ENCODE data around the gene PTPN4.

PTPN4 gene

GRCh38 chr2:119859528-119859927, 99.8 kb downstream of the PTPN4 start:
- no peak for DNase-seq (ENCODE audit: low spot score)

DNA sequence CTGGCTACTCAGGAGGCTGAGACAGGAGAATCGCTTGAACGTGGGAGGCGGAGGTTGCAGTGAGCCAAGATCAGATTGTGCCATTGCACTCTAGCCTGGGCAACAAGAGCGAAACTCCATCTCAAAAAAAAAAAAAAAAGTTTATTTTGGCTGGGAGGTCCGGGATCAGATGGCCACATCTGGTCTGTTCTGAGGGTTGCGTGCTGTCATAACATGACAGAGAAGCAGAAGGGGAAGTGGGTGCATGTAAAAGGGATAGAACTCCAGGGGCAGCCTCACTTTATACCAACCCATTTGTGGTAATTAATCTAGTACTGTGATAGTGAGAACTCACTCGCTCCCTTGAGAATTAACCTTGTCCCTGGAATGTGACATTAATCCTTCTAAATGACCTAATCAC, 101.2 kb downstream of the PTPN4 start:
- no peak for DNase-seq (ENCODE audit: low spot score)

DNA sequence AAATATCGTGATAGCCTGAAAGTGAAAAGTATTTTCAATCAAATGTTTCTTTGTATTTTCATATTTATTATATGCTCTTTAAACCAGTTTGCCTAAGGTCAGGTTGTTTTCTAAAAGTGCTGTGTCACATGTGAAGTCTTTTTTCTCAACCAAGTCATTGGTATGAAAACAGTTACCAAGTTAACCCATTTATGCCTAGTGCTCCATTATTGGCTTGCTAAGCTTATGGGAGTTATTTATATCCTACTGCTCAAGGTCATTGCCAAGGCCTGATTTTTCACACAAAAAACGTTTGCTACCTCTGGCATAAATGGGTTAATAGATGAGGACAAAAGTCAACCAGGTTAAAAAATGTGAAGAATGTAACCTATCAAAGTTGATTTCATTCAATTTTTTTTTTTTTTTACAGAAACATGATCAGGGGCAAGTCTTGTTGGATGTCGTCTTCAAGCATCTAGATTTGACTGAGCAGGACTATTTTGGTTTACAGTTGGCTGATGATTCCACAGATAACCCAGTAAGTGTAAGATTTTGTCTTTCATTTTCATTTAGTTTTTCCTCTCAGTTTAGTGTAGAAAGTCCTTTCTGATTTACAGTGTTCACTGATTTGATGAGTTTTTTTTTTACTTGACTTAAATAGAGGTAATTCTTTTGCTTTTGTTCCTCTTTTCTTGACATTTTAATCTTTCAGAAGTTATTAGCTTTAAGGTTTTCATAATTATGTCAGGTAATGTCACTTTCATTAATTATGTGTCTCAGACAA, 102.6 kb downstream of the PTPN4 start:
- no peak for DNase-seq (ENCODE audit: low spot score)

DNA sequence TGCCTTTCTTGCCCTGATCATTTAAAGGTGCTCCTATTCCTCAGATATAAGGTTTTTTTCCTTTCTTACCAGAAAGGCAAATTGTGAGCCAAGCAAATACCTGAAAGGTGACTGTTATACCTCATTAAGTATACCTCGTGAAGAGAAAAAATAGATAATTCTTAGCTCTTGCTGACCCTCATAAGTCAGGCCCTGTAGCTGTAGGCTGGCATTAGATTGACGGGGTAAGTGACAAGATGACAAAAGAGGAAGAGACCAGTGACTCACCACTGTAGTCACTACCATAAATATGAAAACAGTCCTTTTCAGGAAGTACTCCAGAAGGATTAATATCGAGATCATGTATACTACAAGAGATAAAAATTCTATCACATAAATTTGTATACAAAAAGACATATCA, 104.6 kb downstream of the PTPN4 start:
- no peak for DNase-seq (ENCODE audit: low spot score)

DNA sequence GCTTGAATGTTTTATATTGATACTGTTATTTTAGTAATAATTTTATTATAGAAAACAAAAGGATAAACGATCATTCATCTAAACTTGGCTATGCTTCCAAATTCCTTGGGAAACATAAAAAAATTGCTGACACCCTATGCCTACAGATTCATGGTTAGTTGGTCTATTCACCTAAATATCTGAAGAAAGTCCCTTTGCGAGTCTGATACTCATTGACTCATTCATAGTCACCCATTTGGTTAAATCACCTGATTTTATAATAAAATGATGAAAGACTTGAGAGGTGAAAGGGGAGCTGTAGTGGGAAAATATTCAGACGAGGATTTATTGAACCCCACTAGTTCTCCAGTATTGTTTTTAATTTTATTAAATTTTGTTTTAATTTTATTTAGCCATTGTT, 112.0 kb downstream of the PTPN4 start:
- DNase-seq (ENCODE audit: low spot score): no peak

GRCh38 chr2:119873350-119874315, 113.9 kb downstream of the PTPN4 start:
- no peak for DNase-seq (ENCODE audit: low spot score)

DNA sequence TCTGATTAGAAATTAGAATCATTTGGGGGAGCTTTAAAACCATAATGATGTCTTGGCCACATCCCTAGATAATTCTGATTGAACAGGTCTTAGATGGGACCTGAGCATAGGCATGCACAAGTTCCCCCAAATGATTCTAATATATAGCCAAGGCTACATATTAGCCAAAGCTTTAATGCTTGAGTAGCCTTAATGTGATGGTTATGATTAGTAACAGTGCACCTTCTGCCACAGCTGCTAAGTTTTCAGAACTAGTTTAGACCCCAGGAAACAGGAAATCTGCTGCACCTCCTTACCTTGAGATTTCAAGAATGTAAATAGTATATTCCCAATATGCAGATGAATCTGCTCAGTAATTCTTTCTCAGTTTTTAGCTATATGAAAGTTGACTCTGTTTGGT, 119.8 kb downstream of the PTPN4 start:
- no peak for DNase-seq (ENCODE audit: low spot score)

- DNase-seq (ENCODE audit: low spot score): no peak
These were observed 129.0 kb downstream of the PTPN4 start for GRCh38 chr2:119888680-119889079.

DNA sequence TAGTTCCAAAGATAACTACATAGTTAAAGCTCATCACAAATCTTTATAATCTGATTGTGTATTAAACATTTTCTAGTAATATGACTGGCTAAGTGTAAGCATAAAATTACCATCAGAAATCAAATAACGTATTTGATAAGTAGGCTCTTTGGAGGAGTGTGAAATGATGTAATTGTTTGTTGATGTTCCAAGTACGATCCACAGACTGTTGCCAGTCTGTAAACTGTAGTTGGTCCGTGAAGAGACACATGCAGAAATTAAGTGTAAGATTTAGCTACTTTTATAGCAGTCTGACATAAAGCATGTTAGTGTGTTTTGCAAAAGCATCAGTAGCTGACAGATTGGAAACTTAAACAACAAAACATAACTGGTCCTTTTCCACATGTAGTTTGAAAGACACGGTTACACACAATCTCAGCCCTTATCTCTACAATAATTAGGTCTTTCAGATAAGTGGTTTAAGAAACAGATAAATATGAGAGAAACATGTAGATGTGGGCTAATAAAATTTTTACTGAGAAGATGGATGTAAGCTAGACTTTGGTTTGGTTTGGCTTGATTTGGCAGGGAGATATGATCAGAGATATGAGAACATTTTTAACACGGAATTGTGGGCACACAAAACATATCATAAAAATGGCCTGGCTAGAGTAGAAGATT, 138.1 kb downstream of the PTPN4 start:
- no peak for DNase-seq (ENCODE audit: low spot score)

DNA sequence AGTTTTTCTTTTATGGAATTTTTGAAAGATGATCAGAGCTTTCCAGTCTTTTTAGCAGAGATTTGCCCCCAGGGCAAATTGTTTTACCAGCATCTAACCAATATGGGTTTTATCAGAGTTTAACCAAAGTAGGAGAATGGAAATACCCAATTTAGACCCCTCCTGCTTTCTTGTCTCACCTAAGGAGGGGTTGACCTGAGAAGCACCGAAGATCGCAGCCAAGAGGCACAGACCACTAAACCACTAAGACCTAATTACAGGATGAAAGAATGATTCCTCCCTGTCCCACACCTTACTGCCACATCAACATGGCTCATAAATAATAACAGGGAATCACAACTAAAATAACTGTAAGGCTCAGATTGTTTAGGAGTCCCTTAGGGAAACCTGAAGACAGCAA, 141.3 kb downstream of the PTPN4 start:
- no peak for DNase-seq (ENCODE audit: low spot score)

- DNase-seq (ENCODE audit: low spot score): no peak
These were observed 150.8 kb downstream of the PTPN4 start for GRCh38 chr2:119910566-119910965.

DNA sequence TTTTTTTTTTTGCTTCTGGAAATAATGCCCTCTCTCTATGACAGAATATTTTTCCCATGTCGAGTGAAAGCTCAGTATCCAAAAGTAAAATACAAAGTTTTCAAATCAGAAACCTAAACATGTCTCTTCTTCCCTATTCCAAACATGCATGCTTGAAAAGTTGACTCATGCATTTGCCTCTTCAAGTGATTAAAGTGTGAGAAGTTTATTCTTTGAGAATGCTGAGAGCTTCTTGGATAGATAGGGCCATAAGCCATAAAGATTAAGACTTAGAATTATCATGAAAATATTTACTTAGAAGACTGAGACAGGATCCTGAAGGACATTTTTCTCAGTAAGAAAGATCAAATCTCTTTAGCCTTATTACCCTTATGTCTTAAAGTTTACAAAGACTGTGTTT, 154.5 kb downstream of the PTPN4 start:
- DNase-seq (ENCODE audit: low spot score): no peak

- no peak for DNase-seq (ENCODE audit: low spot score)
These were observed 162.1 kb downstream of the PTPN4 start for GRCh38 chr2:119921825-119922224.

DNA sequence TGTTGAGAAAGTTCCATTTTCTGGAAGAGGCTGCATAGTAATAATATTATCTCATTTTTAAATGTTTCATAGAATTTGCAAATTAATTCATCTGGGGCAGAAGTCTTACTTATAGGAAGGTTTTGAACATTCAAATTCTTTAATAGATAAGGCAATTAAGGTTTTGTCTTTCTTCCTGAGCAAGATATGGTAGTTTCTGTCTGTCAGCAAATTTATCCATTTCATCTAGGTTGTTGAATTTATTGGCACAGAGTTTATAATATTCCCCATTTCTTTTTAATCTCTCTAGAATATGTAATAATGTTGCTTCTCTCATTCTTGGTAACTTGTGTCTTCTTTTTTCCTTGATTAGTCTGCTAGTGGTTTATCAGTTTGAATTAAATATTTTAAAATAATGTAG, 163.0 kb downstream of the PTPN4 start:
- no peak for DNase-seq (ENCODE audit: low spot score)

DNA sequence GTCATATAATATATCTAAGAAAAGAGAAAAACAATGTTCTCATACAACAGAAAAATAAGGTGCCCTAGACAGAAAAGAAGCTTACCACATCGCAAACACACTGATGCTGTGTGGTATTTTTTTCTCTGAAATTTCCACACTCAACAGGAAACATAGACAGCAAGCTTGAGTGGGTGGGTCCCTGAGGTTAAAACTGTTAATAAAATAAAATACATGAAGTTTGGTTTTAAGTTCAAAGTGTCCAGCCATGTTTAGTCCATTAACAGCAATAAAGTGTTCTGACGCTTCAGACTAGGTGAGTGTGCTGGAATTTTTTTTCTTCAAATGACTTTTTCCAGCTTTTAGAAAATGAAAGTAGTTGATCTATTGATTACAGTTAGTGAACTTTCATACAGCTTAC, 169.8 kb downstream of the PTPN4 start:
- no peak for DNase-seq (ENCODE audit: low spot score)

- DNase-seq (ENCODE audit: low spot score): no peak
These were observed 173.1 kb downstream of the PTPN4 start for GRCh38 chr2:119932809-119933208.

DNA sequence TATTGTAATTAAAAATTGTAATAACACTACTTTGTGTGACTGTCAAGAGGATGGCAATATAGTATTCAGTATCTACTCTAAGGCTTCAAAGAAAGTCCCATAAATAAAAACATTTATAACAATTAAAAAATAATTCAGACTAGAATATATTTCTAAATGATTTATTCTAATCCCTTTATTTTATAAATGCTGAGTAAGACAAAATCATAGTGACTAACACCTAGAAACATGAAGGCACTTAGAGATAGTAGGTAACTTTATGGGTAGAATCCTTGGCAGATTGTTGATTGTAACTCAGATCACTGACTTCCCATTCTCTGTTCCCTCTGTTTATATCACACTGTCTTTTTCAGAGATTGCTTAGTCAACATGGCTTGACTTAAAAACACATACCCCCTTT, 174.6 kb downstream of the PTPN4 start:
- no peak for DNase-seq (ENCODE audit: low spot score)

GRCh38 chr2:119937680-119938079, 178.0 kb downstream of the PTPN4 start:
- DNase-seq (ENCODE audit: low spot score): no peak

- no peak for DNase-seq (ENCODE audit: low spot score)
These were observed 180.2 kb downstream of the PTPN4 start for GRCh38 chr2:119939915-119940314.

DNA sequence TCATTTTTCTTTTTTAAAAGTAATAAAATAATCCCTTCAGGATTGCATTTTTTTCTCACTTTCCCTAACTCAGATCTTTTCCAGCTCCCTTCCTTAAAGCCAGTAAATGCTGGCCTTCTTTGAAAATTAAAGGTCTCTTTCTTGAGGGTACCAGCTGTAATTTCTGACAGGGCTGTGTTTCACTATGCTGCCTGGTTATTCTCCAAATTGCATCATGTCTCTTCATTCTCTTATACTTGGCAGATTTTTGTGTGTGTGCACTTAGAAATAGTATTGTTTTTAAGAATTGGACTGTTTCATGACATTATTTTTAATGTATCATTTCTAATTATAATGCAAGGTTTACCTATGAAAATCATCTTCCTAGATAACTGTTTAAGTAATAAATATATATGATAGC, 181.1 kb downstream of the PTPN4 start:
- no peak for DNase-seq (ENCODE audit: low spot score)

DNA sequence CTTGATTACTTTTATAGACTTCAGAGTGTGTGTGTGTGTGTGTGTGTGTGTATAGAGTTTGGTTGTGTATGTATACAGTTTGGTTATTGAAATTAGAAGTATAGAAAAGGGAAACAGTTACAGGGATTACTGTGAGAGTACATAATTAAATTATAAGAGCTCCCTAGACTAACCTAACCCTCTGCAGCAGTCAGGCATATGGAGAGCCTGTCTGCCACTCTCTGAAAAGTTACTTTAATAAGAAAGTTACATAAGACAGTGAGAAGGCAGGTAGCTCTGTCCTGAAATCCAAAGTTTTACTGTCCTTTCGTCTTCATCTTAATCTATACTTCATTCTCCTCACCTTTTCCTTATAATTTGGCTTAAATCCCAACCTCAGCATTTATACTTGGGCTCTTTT, 181.7 kb downstream of the PTPN4 start:
- DNase-seq (ENCODE audit: low spot score): no peak

- no peak for DNase-seq (ENCODE audit: low spot score)
These were observed 182.3 kb downstream of the PTPN4 start for GRCh38 chr2:119941981-119942513.
